Activated naive CD4-positive, alpha-beta T cell treated with anti-CD3 and anti-CD28 coated beads, Interleukin-2, amount 10 ng/mL, durations not matched to agents 7 days and 5 days (primary cell): ENCODE measurements around the gene ZNF827.
"Not testable (repeated sequence)": the region's sequence is repeated elsewhere in the genome, so short reads cannot be mapped to it uniquely, and the experiment has no call there.

Experiments used
- CTCF ChIA-PET: fragments of 350-600 bp; sonication (Branson Sonifier 250); formaldehyde crosslinking; loops from one replicate; lab custom pipeline; 2021; ENCODE audit warnings: antibody characterized with exemption; lab: Charles Lee
- DNase-seq: peaks from one replicate; pipeline ENCODE4 v3.0.0-alpha.2; 2020
- H3K27ac Mint-ChIP-seq: one replicate; pipeline ENCODE4 v1.8.0; 2021; ENCODE audit warnings: mild to moderate bottlenecking, moderate library complexity, mixed read lengths
- H3K27me3 Mint-ChIP-seq: one replicate; pipeline ENCODE4 v1.8.0; 2021; ENCODE audit warnings: mild to moderate bottlenecking, mixed read lengths
- H3K36me3 Mint-ChIP-seq: one replicate; pipeline ENCODE4 v1.8.0; 2021; ENCODE audit warnings: mixed read lengths
- H3K4me1 Mint-ChIP-seq: one replicate; pipeline ENCODE4 v1.8.0; 2021; ENCODE audit warnings: mixed read lengths
- H3K4me3 Mint-ChIP-seq: one replicate; pipeline ENCODE4 v1.8.0; 2021; ENCODE audit warnings: mild to moderate bottlenecking, moderate library complexity, mixed read lengths
- H3K9me3 Mint-ChIP-seq: one replicate; pipeline ENCODE4 v1.8.0; 2021; ENCODE audit warnings: mixed read lengths

The ZNF827 gene

GRCh38 chr4:145852256-145852839 lies 86.3 kb downstream of the ZNF827 start:
- H3K36me3 Mint-ChIP-seq: peaks cover 5% of the 10 kb centered on the region
- DNase-seq: no peak
- no peak overlapping the region for H3K4me3 Mint-ChIP-seq
- no peaks in the 10 kb centered on the region for H3K4me1 Mint-ChIP-seq
- no peaks in the 10 kb centered on the region for H3K9me3 Mint-ChIP-seq
- no peak overlapping the region for H3K27ac Mint-ChIP-seq
- CTCF ChIA-PET: interaction anchor here (1.6 to 1.7 kb wide), 2 partner anchors 10 to 13 kb away, joined by 4 to 6 read pairs; no protein-coding TSS in a partner anchor
- no peaks in the 10 kb centered on the region for H3K27me3 Mint-ChIP-seq

DNA sequence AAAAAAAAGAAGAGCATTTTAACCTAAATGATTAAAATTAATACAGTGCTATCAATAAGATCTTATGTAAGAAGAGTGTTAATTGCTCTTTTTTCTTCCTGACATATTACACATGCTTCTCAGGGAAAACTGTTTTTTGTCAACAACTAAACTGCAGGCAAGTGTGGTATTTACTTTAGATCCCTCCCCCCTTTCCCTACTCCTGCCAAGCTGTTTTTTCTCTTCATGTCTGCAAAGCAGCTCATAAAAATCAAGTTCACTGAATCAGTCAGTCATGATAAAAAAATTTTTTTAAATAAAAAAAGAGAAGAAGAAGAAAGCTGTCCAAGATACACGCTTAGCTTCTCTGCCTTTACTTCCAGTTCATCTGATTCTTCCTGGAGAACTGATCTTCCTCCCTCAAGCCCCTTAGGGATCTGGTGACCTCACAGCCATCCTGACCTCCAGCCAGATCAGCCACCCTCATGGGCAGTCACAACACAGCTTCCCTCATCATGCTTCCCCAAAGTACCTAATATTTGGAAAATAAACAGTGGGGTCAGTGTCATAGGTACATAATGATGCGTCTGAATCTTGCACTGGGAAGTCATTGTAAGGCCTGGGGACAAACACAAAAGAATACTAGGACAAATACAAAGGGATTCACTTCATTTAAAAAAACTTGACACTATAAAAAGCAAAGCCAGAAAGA lies 87.0 kb downstream of the ZNF827 start:
- H3K27me3 Mint-ChIP-seq: no peaks in the 10 kb centered on the region
- CTCF ChIA-PET: interaction anchor here (1.6 to 1.7 kb wide), 2 partner anchors 9 to 12 kb away, joined by 4 to 6 read pairs; no protein-coding TSS in a partner anchor
- H3K36me3 Mint-ChIP-seq: peaks cover 5% of the 10 kb centered on the region

GRCh38 chr4:145847764-145848163 lies 90.9 kb downstream of the ZNF827 start:
- CTCF ChIA-PET: no interaction called here

More for the DNA sequence above, 87.0 kb downstream of the ZNF827 start:
- H3K4me1 Mint-ChIP-seq: no peaks in the 10 kb centered on the region
- DNase-seq: no peak
- no peak overlapping the region for H3K27ac Mint-ChIP-seq
- H3K9me3 Mint-ChIP-seq: no peaks in the 10 kb centered on the region
- H3K4me3 Mint-ChIP-seq: no peak overlapping the region

DNA sequence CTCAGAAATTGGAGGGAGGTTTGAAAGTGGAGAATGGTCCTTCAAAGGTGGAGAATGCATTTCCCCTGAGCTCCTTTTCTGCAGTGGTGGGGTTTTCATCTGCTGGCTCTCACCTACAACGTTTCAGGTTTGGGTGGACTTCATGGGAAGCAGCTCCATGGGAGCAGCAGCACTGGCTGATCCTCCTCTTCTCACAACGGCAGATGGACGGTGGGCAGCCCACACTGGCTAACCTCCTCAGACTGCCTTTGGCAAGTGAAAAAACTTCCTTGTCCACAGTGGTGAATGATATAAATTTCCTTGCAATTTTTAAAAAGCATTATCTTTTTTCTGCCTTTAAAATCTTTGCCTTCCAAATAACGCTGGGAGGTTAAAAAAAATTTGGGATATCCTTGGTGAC lies 93.5 kb downstream of the ZNF827 start:
- Mint-ChIP-seq H3K36me3 (peaks cover 18% of the 10 kb centered on the region), H3K27ac (no peak overlapping the region), H3K4me3 (no peak overlapping the region), H3K9me3 (no peaks in the 10 kb centered on the region), H3K27me3 (no peaks in the 10 kb centered on the region), H3K4me1 (peaks cover 23% of the 10 kb centered on the region)
- DNase-seq: no peak
- CTCF ChIA-PET: interaction anchor here (0.8 kb wide), 1 partner anchor 21 kb away, joined by 4 read pairs; no protein-coding TSS in a partner anchor

More at GRCh38 chr4:145847764-145848163, 90.9 kb downstream of the ZNF827 start:
- no peaks in the 10 kb centered on the region for H3K9me3 Mint-ChIP-seq
- no peak overlapping the region for H3K27ac Mint-ChIP-seq
- peaks cover 8% of the 10 kb centered on the region for H3K36me3 Mint-ChIP-seq
- DNase-seq: no peak
- H3K27me3 Mint-ChIP-seq: no peaks in the 10 kb centered on the region
- H3K4me1 Mint-ChIP-seq: peaks cover 18% of the 10 kb centered on the region
- H3K4me3 Mint-ChIP-seq: no peak overlapping the region

DNA sequence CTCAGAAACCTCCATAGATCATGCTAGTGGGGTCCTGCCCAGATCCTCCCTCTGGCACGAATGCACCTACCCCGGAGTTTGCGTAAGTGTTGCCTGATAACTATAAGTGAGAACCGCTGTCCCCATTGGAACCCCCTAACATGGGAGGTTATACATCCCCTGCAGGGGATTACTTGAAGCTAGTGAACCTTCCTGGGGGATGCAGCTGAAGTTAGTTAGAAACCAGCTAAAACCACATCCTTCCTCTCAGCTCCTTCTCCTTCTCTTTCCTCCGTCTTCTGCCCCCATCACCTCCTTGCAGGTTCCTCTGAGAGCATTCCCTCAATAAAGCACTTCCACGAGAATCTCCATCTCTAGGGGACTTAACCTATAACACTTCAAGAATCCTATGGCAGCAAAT lies 95.0 kb downstream of the ZNF827 start:
- H3K27ac Mint-ChIP-seq: no peak overlapping the region
- CTCF ChIA-PET: interaction anchor here (0.7 to 2.0 kb wide), 3 partner anchors 8 to 96 kb away, joined by 3 to 6 read pairs (median 4); no protein-coding TSS in a partner anchor
- H3K4me3 Mint-ChIP-seq: no peak overlapping the region
- H3K36me3 Mint-ChIP-seq: peaks cover 20% of the 10 kb centered on the region
- H3K4me1 Mint-ChIP-seq: peaks cover 23% of the 10 kb centered on the region
- DNase-seq: no peak
- no peaks in the 10 kb centered on the region for H3K9me3 Mint-ChIP-seq
- H3K27me3 Mint-ChIP-seq: no peaks in the 10 kb centered on the region

DNA sequence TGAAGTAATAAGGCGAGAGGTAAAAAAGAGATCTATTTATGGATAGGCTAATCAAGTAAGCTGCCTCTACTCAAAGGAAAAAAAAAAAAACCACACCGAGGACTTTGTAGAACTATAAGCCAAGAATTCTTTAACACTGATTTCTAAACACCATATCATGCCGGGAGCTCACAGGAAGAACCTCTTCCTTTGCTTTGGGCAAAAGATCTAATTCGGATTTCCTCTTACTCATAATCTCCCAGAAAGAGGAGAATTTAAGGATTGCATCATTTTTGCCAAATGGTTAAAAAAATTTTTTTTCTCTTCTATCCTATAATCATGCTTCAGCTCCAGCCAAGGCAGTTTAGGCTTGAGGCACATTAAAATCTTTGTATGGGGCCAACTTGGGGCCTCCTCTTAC lies 95.5 kb downstream of the ZNF827 start:
- H3K4me3 Mint-ChIP-seq: no peak overlapping the region
- H3K27me3 Mint-ChIP-seq: no peaks in the 10 kb centered on the region
- no peak overlapping the region for H3K27ac Mint-ChIP-seq
- H3K4me1 Mint-ChIP-seq: peaks cover 23% of the 10 kb centered on the region
- DNase-seq: no peak
- H3K9me3 Mint-ChIP-seq: no peaks in the 10 kb centered on the region
- H3K36me3 Mint-ChIP-seq: peaks cover 20% of the 10 kb centered on the region
- CTCF ChIA-PET: interaction anchor here (2.0 kb wide), 1 partner anchor 9 kb away, joined by 6 read pairs; no protein-coding TSS in a partner anchor

- Mint-ChIP-seq H3K27me3 (no peaks in the 10 kb centered on the region), H3K36me3 (peaks cover 16% of the 10 kb centered on the region), H3K27ac (no peak overlapping the region), H3K4me1 (peaks cover 23% of the 10 kb centered on the region), H3K4me3 (no peak overlapping the region), H3K9me3 (no peaks in the 10 kb centered on the region)
- CTCF ChIA-PET: interaction anchor here (2.0 kb wide), 1 partner anchor 10 kb away, joined by 6 read pairs; no protein-coding TSS in a partner anchor
- DNase-seq: no peak
Measured at GRCh38 chr4:145842224-145842887, 96.3 kb downstream of the ZNF827 start.

- DNase-seq: no peak
- CTCF ChIA-PET: no interaction called here
- no peak overlapping the region for H3K4me3 Mint-ChIP-seq
- H3K27me3 Mint-ChIP-seq: no peaks in the 10 kb centered on the region
- peaks cover 23% of the 10 kb centered on the region for H3K4me1 Mint-ChIP-seq
- no peak overlapping the region for H3K27ac Mint-ChIP-seq
- H3K9me3 Mint-ChIP-seq: no peaks in the 10 kb centered on the region
- H3K36me3 Mint-ChIP-seq: peaks cover 16% of the 10 kb centered on the region
Measured at GRCh38 chr4:145840801-145841200, 97.8 kb downstream of the ZNF827 start.

DNA sequence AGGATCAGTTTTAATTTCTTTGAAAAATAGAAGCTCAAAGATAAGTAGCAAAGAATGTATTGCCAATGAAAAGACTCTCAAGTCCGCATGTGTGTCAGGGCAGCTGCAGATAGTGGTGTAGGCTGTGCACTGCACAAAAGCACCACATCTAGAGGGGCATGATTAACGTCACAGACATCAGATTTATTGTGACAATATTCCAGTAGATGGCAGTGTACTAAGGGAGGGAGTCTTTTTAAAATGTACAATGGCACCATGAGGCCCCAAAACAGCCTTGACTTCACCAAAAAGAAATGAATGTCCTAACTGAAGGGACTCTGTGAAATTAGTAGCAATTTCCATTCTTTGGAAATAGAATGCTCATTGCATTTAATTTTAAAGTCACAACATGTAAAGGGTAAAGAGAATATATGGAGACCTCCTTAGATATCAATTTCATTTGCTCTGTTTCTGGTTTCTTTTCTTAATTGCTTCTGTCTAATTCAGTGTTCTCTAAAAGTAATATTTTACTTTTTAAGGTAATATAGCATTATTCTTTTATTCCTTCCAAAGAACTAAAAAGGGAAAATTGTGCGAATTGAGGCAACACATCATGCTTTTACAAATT lies 98.4 kb downstream of the ZNF827 start:
- Mint-ChIP-seq H3K9me3 (no peaks in the 10 kb centered on the region), H3K36me3 (peaks cover 16% of the 10 kb centered on the region), H3K4me3 (no peak overlapping the region), H3K27ac (no peak overlapping the region), H3K27me3 (no peaks in the 10 kb centered on the region), H3K4me1 (peaks cover 23% of the 10 kb centered on the region)
- peak; percentile 22 for DNase-seq
- CTCF ChIA-PET: interaction anchor here (1.5 to 2.3 kb wide), 3 partner anchors 11 to 13 kb away, joined by 3 to 8 read pairs (median 4); no protein-coding TSS in a partner anchor

DNA sequence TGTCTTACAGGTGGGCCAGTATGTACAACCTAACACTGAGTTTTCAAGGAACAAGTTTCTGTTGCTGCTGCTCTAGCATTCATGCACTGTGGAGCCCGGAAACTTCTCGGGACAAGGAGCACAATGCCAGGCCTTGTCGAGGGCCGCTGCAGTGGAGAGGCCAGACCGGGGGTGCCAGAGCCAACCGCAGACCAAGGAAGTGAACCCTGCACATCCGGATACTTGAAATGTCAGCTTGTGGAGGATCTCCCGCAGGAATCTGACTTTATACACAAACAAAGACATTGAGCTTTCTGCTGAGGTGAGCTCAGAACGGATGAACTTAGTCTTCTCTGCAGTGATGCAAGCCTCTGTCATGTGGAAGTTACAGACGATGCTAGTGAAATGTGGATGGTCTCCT lies 99.5 kb downstream of the ZNF827 start:
- Mint-ChIP-seq H3K9me3 (no peaks in the 10 kb centered on the region), H3K27me3 (no peaks in the 10 kb centered on the region), H3K4me3 (no peak overlapping the region), H3K27ac (no peak overlapping the region), H3K36me3 (peaks cover 12% of the 10 kb centered on the region), H3K4me1 (peaks cover 18% of the 10 kb centered on the region)
- CTCF ChIA-PET: interaction anchor here (1.5 to 2.3 kb wide), 3 partner anchors 9 to 14 kb away, joined by 3 to 8 read pairs (median 4); no protein-coding TSS in a partner anchor
- no peak for DNase-seq

GRCh38 chr4:145832384-145832783 lies 106.2 kb downstream of the ZNF827 start:
- H3K27me3 Mint-ChIP-seq, H3K36me3 Mint-ChIP-seq, H3K9me3 Mint-ChIP-seq, DNase-seq, CTCF ChIA-PET, H3K4me3 Mint-ChIP-seq, H3K27ac Mint-ChIP-seq: not testable (repeated sequence)
- peaks cover 36% of the 10 kb centered on the region for H3K4me1 Mint-ChIP-seq

GRCh38 chr4:145830699-145831098 lies 107.9 kb downstream of the ZNF827 start:
- Mint-ChIP-seq H3K27ac (no peak overlapping the region), H3K27me3 (no peaks in the 10 kb centered on the region), H3K4me3 (no peak overlapping the region), H3K4me1 (peaks cover 36% of the 10 kb centered on the region), H3K9me3 (no peaks in the 10 kb centered on the region), H3K36me3 (peaks cover 5% of the 10 kb centered on the region)
- DNase-seq: no peak
- CTCF ChIA-PET: interaction anchor here (1.6 kb wide), 1 partner anchor 9 kb away, joined by 8 read pairs; no protein-coding TSS in a partner anchor

DNA sequence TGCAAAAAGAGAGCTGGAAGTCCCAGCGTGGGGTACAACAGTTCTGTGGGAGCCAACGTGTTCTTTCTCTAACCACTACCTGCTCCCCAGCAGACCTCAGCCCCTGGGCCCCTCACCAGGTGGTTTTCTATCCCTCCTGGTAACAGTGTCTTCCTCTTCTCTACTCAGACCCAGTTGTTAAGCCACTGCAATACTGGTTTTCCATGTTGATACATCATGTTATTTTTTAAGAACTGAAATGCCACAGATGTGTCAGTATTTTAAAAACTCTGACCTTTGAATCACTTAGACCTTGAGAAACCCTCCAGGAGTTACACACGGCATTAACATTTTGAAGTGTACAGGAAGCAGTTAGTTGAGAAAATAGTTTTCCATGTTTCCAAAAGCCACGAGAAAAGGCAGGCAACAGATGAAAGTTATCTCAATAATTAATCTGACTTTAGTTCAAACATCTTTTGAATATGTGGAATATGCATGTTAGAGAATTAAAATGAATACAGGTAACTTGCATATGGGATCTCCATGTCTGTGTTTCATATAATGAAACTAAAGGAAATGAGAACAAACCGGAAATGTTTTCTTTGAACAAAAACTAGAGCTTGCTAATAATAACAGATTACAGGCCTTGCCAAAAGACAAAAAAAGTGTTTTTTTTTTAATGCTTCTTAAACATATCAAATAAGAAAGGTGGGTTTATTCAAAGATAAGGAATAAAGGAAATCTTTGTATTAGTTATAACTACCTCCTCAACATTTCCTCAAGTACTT lies 108.8 kb downstream of the ZNF827 start:
- Mint-ChIP-seq H3K36me3 (peaks cover 6% of the 10 kb centered on the region), H3K9me3 (no peaks in the 10 kb centered on the region)
- CTCF ChIA-PET: interaction anchor here (1.2 to 1.6 kb wide), 2 partner anchors 10 to 23 kb away, joined by 3 to 8 read pairs; no protein-coding TSS in a partner anchor

More for the DNA sequence above, 108.8 kb downstream of the ZNF827 start:
- Mint-ChIP-seq H3K27ac (peak overlapping the region; percentile 87), H3K27me3 (no peaks in the 10 kb centered on the region), H3K4me1 (peaks cover 36% of the 10 kb centered on the region), H3K4me3 (peak overlapping the region; percentile 33)
- no peak for DNase-seq
